Right ventricle myocardium inferior (tissue), 1 donor: Measurements from ENCODE around the gene TTI1. TPM values are rescaled to one million over a fixed set of nuclear protein-coding genes. Genes with fewer than 3 reads are reported as not detected.

Source experiments
- ATAC-seq: fragments of 200-7000 bp; cut with Tn5 transposase; one replicate; pipeline ENCODE4 v1.9.1; 2020; ENCODE audit warnings: mild to moderate bottlenecking, moderate library complexity
- DNase-seq: peaks from one replicate; pipeline ENCODE4 v3.0.0; 2021; ENCODE audit errors: missing footprints
- intact Hi-C: fragments of 100-400 bp; cut with DNase I; formaldehyde crosslinking; loops from one replicate; pipeline ENCODE4 v1.11.0; 2022
- total RNA-seq: library from RNA; stranded (reverse); fragmentation: NEBNext Ultra II Directional; extraction: Animal tissue kit (Norgen Biotek cat#: 25700); gene quantifications from one replicate; pipeline ENCODE4 v1.2.1, GENCODE V29; 2021
- donor health status: DM: no; HTN: yes; CAD: no; lungs with severe emphysema.

Gene TTI1
- total RNA-seq, 1 donor from 2014 or later, result 12.4 TPM

GRCh38 chr20:37954190-37954589, 79.1 kb downstream of the TTI1 start:
- DNase-seq, result no peak
- no peak for ATAC-seq
- intact Hi-C loops, result no loop called here

- ATAC-seq (no peak), DNase-seq (no peak)
- intact Hi-C loops, result no loop called here
Measured at GRCh38 chr20:37948956-37949355, 84.3 kb downstream of the TTI1 start.

GRCh38 chr20:37947943-37948342, 85.3 kb downstream of the TTI1 start:
- ATAC-seq (no peak), DNase-seq (no peak)
- intact Hi-C loops, result no loop called here

GRCh38 chr20:37946946-37947345, 86.3 kb downstream of the TTI1 start:
- no peak for ATAC-seq
- DNase-seq, result no peak
- intact Hi-C loops, result no loop called here

- intact Hi-C loops, result no loop called here
- ATAC-seq (no peak), DNase-seq (no peak)
Measured at GRCh38 chr20:37945091-37945547, 88.1 kb downstream of the TTI1 start.

DNA sequence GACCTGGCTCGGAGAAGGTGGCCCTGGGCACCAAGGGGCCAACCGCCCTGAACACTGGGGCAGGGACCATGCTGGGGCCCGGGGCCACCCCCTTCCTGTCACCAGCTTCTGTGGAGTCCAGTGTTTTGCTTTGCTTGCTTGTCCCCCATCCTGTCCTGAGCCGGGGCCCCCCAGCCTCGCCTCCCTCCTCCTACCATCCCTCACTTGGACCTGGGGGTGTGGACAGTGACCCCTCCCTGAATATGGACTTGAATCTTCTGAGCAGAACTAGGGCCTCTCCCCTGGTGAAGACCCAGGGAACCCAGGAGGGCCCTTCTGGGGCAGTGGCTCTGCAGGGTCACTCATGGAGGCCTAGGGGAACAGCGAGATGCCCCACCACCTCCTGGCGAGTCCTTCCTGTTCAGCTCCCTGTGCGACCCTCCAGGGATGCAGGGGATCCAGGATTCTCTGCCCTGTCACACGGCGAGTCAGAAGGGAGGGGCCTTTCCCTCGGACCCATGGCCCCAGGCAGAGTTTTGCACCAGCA, 88.7 kb downstream of the TTI1 start:
- DNase-seq (no peak), ATAC-seq (no peak)
- intact Hi-C loops, result no loop called here

DNA sequence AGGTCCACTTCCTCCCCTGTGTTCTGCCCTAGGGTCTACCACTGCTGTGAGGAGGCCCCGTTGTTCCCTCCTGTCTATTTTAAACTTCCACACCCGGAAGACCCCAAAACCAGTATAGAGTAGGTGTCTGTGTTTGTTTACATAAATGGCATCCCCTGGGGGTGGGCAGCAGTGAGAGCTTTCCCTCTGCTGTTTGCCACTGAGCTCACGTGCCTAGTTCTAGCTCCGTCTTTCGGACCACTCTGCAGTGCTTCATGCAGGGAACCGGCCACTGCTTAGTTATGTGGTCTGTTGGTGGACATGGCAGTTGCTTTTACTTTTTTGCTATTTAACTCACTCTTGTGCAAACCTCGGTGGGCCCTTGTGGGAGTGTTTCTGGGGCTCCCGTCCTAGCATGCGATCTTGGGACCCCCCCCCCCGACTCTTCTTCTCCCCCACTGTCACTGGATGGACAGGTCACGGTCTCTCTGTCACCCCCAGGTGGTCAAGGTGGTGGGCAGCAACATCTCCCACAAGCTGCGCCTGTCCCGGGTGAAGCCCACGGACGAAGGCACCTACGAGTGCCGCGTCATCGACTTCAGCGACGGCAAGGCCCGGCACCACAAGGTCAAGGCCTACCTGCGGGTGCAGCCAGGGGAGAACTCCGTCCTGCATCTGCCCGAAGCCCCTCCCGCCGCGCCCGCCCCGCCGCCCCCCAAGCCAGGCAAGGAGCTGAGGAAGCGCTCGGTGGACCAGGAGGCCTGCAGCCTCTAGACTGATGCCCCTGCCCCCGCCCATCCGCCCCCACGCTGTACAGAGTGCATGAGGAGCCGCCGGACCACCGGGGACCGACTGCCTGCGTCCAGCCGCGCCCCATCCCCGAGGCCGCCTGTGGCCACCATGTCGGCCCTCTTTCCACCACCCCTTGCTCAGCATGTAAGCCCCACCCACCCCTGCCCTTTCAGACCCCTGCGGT, 89.5 kb downstream of the TTI1 start:
- intact Hi-C loops, result no loop called here
- no peak for DNase-seq
- ATAC-seq, result no peak

DNA sequence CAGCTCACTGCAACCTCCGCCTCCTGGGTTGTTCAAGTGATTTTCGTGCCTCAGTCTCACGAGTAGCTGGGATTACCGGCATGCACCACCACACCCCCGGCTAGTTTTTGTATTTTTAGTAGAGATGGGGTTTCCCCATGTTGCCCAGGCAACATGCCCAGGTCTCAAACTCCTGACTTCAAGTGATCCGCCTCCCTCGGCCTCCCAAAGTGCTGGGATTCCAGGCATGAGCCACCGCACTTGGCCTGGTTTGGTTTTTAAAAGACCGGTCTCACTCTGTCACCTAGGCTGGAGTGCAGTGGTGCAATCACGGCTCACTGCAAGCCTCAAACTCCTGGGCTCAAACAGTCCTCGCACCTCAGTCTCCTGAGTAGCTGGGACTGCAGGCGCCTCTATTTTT, 90.2 kb downstream of the TTI1 start:
- ATAC-seq (no peak), DNase-seq (no peak)
- intact Hi-C loops, result no loop called here

DNA sequence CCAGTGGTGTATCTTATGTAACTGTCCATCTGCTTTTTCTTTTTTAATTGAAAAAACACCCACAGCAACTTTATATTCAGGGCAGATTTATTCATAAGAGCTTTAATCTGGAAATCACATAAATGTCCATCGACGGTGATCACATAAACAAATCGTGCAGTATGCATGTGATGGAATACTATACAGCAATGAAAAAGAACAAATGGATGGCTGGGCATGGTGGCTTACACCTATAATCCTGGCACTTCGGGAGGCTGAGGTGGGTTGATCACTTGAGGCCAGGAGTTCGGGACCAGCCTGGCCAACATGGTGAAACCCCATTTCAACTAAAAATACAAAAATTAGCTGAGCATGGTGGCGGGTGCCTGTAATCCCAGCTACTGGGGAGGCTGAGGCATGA, 91.3 kb downstream of the TTI1 start:
- DNase-seq (no peak), ATAC-seq (no peak)
- intact Hi-C loops, result no loop called here

GRCh38 chr20:37941332-37941731, 91.9 kb downstream of the TTI1 start:
- DNase-seq (no peak), ATAC-seq (no peak)
- intact Hi-C loops, result no loop called here

DNA sequence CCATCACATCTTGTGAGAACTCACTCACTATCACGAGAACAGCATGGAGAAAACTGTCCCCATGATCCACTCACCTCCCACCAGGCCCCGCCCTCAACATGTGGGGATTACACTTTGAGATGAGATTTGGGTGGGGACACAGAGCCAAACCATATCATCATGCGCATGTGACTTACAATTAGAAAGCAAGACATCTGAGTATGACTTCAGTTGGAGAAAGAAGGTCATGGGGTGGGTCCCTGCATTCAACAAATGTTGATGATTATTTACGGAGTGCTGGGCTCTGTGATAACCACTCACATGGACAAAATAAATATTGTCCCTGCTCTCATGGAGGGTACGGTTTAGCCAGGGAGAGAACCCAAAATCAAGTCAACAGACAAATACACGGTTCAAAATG, 92.4 kb downstream of the TTI1 start:
- ATAC-seq, result no peak
- DNase-seq, result no peak
- intact Hi-C loops, result no loop called here

DNA sequence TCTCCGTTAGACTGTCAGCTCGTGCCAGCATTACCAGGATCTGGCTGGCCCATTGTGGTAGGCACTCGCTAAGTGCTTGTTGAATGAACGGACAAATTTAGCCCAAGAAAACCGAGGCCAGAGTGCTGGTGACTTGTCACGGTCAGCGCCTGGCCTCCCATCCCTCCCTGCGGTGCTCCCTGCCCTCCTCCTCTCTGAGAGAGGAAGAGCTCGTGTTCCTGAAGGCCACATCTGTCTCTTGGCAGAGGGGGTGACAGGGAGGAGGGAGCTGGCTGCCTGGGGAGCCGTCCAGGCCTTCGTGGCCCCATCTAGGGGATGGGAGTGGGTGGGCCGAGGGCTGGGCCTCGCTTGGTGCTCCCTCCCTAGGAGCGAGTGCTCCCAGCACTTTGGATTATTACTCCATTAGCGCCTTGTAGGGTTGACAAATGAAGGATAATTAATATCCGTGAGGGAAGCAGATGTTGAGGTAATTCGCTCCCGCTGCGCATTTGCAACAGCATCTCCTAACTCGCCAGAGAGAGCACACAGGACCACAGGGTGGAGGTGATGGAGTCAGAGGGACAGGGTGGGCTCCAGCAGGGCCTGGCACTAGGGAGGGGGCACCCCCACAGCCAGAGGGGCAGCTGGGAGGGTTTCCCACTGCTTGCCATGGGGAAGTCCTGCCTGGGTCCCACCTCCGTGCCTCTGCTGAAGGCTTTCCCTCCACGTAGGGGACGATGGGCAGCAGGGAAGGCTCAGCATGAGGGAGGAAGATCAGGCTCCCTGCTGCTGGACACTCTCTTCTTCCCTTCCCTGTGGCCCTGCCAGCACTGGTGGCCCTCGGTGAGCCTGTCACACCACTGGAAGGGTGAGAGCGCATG, 93.3 kb downstream of the TTI1 start:
- intact Hi-C loops, result no loop called here
- DNase-seq (no peak), ATAC-seq (no peak)

DNA sequence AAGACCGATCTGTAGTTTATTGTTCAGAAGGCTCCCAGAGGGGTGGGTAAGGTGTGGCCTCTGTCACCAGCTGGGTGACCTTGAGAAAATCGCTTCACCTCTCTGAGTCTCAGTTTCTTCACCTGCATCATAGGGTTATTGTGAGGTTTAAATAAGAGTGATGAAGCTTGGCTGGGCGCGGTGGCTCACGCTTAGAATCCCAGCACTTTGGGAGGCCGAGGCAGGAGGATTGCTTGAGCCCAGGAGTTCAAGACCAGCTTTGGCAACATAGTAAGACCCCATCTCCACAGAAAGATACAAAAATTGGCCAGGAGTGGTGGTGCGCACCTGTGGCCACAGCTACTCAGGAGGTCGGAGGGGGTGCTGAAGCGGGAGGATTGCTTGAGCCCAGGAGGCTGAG, 94.3 kb downstream of the TTI1 start:
- ATAC-seq (no peak), DNase-seq (no peak)
- intact Hi-C loops, result no loop called here

- DNase-seq, result no peak
- intact Hi-C loops, result no loop called here
- no peak for ATAC-seq
Measured at GRCh38 chr20:37938181-37938750, 95.0 kb downstream of the TTI1 start.

GRCh38 chr20:37937686-37938085, 95.6 kb downstream of the TTI1 start:
- DNase-seq, result no peak
- intact Hi-C loops, result no loop called here

GRCh38 chr20:37936451-37936850, 96.8 kb downstream of the TTI1 start:
- no peak for DNase-seq
- no peak for ATAC-seq
- intact Hi-C loops, result no loop called here

More at GRCh38 chr20:37937686-37938085, 95.6 kb downstream of the TTI1 start:
- no peak for ATAC-seq

DNA sequence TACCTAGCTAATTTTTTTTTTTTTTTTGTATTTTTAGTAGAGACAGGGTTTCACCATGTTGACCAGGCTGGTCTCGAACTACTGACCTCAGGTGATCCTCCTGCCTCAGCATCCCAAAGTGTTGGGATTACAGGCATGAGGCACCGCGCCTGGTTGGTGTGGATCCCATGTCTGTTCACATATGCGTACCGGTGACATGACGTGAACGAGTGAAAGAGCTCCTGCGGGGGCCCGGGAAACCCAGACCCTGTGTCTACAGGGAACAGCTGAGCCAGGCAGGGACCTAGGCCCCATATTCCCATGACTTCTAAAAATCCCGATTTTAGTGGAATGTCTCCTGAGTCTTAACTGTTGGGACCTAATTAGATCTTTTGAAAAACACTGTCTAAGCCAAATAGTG, 97.2 kb downstream of the TTI1 start:
- intact Hi-C loops, result no loop called here
- DNase-seq, result no peak
- ATAC-seq, result no peak

GRCh38 chr20:37935435-37935834, 97.8 kb downstream of the TTI1 start:
- intact Hi-C loops, result no loop called here
- no peak for ATAC-seq
- no peak for DNase-seq

DNA sequence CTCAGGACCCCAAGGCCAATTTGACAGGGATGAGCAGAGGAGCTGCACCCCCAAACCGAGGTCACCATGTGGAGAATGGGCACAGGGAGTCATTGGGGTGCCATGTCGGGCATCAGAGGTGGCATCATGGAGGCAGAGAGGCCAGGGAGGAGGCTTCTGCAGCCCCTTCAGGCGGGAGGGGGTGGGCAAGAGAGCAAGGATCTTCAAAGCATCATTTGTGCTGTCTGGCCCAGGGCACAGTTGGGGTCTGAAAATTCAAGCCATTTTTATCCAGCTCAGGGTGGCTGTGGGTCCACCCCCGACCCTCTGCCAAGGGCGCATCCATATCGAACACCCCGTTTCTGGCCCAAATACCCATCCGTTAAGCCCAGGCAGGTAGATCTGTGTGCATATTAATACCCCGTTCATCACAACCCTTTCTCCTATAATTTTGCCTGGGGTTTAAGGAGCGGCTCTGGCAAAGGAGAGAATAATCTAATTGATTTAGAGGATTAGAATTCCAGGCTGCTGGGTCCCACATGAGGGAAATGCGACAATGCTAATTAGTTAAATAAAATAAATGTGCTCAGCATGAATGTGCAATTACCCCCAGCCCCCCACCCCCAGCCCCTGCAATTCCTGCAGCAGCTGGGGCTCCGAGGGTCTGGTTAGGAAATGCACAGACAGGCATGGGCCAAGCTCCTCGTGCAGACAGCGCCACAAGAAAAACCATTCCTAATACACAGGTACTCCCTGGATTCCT, 98.5 kb downstream of the TTI1 start:
- intact Hi-C loops, result no loop called here
- DNase-seq (no peak), ATAC-seq (no peak)
